GM21381 (cell line): Measurements from ENCODE around the gene SEMA6A.

Experiments used
- ATAC-seq: cut with Tn5 transposase; IDR thresholded peaks from one replicate; pipeline ENCODE4 v1.9.1; 2021; ENCODE audit warnings: mild to moderate bottlenecking, moderate library complexity; ENCODE audit not compliant: unreplicated experiment

SEMA6A gene

GRCh38 chr5:116498503-116499048, 76.0 kb downstream of the SEMA6A start:
- ATAC-seq: no peak

GRCh38 chr5:116497631-116498030, 77.0 kb downstream of the SEMA6A start:
- no peak for ATAC-seq

DNA sequence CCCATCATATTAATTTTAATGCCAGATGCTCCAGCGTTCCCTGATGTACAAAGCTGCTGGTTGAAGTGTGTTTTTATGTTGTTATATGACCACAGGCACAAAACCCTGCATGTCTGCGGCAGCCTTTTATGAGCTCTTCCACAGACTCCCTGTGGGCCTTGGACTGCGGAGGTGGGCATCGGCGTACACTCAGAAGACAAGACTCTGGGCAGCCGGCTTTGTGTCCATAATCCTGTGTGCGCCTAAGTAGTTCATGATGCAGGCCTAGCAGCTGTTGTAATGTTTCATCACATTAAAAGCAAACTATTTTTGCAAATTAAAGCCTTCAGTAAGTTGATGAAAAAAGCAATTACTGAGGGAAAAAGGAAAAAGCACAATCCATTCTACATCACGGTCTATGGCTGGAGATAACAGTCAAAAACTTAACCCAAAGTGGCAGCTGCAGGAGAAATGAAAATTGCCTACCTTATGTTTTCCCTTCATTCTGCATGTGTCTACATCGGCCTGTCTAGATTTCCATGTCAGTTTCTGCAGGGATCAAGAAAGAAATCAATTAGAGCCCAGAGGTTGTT, 78.8 kb downstream of the SEMA6A start:
- no peak for ATAC-seq

GRCh38 chr5:116494784-116495450, 79.7 kb downstream of the SEMA6A start:
- no peak for ATAC-seq

DNA sequence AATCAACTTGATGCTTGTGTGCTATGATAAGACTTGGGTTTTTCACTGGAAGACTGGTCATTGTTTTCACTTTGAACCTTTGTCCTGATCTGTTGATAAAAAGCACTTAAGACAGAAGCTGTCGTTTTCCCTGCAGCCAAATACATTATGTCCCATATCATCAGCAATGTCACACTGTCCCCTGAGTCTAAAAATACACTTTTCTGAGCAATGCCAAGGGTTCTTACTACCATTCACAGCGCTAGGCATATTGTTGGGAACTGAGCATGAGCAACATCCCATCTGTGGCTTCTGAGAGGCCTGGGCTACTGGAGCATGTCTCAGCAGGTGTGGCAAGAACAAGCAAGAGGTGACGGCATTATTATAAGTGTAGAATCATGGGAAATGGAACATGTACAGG, 81.8 kb downstream of the SEMA6A start:
- no peak for ATAC-seq

- no peak for ATAC-seq
Observed at GRCh38 chr5:116492016-116492623, 82.5 kb downstream of the SEMA6A start.

DNA sequence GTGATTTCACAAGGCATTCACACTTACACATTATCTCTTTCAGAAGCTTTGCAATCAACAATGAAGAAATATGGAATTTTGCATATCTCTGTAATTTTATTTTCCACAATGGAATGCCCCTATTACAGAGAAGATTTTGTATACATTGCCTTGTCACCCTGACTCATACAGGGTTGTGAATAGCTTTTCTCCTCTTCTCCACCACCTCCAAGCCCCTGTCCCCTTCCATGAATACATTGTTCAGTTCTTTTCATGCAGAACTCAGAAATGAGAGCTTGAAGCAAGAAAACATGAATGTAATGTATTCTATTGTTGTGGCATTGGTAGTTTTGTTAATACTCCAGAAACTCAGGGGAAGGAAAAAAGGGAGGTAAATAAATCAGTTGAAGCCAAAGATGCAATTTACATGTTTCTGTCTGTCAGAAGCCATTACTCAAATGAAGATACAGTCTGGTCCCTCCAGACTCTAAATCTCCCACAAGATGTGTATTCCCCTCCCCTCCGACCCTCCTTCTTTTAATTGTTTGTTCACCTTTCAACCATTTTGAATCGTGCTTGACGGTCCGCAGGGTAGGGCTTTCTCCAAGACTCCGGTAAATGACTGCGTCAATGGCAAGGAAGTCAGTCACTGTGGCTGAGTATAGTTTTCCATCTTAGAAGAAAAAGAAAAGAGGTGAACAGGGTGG, 86.1 kb downstream of the SEMA6A start:
- no peak for ATAC-seq

DNA sequence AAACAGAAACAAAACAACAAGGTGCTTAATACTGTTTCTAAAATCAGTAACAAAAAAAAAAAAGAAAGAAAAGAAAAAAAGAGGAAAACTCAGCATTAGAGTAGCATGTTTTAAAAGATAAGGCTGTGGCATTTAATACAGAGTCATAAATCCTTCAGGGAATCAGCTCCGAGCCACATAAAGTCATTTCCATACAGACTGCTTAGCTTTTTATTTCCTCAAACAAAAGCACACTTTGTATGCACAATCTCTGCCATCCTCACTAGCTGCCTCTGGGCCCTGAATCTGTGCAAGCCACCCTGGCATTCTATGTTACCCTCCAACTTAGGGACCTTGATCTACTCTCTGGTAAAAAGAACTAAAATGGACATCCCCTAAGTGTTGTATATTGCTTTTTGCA, 87.6 kb downstream of the SEMA6A start:
- no peak for ATAC-seq

GRCh38 chr5:116486588-116486987, 88.0 kb downstream of the SEMA6A start:
- no peak for ATAC-seq

DNA sequence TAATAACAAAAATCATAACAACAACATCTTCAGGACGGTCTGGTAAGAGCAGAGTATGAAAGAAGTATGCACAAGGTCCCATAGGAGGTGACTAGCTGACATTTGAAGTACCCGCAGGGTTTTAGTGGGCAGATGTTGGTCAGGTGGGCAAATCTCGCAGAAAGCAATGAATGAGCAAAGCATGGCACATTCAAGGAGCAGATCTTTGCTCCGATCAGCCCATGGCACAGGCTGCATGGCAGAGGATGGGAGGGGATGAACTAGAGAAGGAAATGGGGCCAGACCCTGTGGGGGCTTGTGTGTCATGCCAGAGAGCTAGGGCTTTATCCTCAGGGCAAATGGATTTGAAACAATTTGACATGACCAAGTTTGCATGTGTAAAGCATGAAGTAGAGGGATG, 90.0 kb downstream of the SEMA6A start:
- no peak for ATAC-seq

DNA sequence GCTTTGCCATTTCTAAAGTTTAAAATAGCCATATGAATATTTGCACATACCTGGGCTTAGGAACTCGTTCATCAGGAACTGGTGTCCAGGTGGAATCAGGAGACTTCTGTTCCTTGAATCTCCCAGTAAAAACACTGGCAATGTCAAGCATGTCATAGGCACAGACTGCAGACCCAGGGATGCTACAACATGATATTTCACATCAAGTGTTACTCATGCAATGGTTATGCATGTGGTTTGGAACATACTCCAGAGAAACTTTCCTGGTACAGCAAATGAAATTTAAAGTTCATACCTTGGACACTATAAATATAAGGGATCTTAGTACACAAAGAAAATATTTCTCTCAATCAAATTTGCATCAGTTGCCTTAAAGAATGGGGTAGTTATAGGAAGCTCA, 92.2 kb downstream of the SEMA6A start:
- ATAC-seq: no peak

DNA sequence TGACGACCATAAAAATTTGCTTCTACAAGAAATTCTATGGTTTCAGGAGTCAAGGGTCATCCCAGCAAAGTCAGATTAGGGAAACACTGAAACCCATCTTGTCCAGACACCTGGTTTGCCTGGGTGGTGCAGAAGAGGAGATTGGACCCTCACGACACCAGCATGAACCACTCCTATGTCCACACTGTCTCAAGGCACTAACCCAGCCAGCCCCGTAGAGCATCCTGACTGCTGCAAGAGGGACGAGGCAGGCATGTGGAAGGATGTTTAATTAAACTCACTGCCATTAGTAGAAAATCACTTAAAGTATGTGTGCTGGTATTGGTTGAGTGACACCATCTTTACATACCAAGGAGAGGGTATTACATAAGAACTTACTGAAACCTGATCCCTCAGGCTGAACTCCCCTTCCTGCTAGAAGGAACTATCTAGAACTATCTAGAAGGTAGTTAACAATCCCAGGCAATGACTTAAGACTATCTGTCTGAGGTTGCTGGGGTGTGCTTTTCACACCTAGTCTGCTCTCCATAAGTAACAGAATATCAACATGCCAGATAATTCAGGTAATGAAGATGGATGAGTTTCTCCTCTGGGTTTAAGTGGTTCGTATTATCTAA, 93.6 kb downstream of the SEMA6A start:
- ATAC-seq: no peak

- ATAC-seq: no peak
Observed at GRCh38 chr5:116479776-116480675, 94.6 kb downstream of the SEMA6A start.

DNA sequence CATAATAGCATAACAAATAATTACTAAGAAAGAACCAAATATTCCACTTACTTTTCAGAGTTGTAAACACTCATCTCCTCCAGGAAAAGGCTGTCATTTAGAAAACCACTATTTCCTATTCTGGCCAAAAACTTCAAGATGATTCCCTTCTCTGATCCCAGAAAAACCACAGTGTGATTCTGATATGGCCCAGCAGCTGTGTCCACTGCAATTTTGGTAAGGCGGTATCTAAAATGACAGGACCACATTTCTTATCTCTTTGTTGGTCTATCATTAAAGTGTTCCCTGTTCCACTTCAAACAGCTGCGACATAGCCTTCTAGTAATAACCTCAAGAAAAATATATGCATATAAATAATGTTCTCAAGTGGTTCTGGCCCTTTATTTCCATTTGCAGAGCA, 96.1 kb downstream of the SEMA6A start:
- no peak for ATAC-seq

- ATAC-seq: no peak
Observed at GRCh38 chr5:116476897-116477537, 97.6 kb downstream of the SEMA6A start.

DNA sequence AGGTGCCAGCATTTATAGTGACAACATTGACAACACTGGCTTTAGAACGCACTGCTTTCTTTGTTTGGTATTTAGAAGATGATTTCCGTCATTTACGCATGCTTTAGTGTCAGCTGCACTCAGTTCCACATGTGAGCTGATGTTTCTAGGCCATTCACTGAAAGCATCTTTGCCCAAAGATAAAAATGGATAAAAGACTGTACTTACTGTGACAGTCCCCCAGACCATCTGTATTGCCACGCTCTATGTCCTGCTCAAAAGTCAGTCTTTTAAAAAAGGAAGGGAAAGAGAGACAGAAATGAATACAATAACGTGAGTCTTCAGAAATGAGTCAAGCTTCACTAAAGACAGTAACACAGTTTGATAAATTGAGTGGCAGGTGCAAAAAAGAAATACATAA, 99.3 kb downstream of the SEMA6A start:
- no peak for ATAC-seq

GRCh38 chr5:116473706-116474105, 100.9 kb downstream of the SEMA6A start:
- no peak for ATAC-seq

- ATAC-seq: no peak
Observed at GRCh38 chr5:116472274-116472673, 102.3 kb downstream of the SEMA6A start.

DNA sequence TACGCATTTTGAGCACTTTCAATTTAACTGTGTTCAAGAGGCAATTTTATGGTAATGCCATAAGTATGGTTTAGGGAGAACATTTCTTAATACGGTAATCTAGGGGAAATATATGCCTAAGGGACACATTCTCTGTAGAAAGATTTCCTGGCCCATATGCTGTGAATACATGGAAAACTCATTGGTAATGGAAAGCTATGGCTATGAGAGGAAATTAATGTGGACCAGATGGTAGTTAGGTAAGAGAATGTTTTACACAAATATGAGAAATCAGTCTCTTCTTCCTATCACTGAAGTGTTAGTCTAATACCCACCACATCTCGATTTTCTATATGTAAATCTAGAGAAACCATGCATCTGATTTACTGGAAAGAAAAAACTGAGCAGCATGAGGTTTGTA, 105.0 kb downstream of the SEMA6A start:
- ATAC-seq: no peak

DNA sequence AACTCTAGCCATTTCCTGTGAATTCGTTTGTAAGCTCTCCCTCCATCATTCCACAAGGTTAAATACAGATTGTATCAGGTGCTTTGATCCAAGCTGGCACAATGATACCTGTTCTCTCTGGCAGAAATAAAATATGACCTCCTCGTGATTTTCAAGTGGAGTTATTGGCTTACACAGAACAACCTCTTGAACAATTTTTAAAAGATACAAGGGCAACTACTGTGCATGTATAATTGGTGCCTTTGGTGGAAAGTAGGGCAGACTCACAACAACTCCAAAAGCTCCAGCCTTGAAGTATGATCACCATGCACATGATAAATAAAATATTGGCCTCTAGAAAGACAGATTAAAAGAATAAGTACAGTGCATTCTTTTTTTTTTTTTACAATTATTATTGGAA, 106.0 kb downstream of the SEMA6A start:
- no peak for ATAC-seq
